Vagina (tissue), 2 donors: ENCODE results near the gene PACSIN1.

Source experiments
- POLR2A ChIP-seq, 2 donors: fragments of 450-650 bp; IDR thresholded peaks; one replicate each; pipeline ENCODE4 v1.6.1; 2017; ENCODE audit warnings: antibody characterized with exemption in 2 of 2, mild to moderate bottlenecking in 2 of 2, moderate library complexity in 2 of 2
- TF ChIP-seq, protein P1 (sequence below), 3 experiments: fragments of 450-650 bp in 2 of 3; fragments of 200-600 bp in 1 of 3; sonication (generic) in 1 of 3; IDR thresholded peaks; one replicate each; pipeline ENCODE4 v1.5.1; 2017 to 2019; ENCODE audit warnings: antibody characterized with exemption in 3 of 3, mild to moderate bottlenecking in 2 of 3, moderate library complexity in 2 of 3

- TF ChIP-seq, protein P1, sequence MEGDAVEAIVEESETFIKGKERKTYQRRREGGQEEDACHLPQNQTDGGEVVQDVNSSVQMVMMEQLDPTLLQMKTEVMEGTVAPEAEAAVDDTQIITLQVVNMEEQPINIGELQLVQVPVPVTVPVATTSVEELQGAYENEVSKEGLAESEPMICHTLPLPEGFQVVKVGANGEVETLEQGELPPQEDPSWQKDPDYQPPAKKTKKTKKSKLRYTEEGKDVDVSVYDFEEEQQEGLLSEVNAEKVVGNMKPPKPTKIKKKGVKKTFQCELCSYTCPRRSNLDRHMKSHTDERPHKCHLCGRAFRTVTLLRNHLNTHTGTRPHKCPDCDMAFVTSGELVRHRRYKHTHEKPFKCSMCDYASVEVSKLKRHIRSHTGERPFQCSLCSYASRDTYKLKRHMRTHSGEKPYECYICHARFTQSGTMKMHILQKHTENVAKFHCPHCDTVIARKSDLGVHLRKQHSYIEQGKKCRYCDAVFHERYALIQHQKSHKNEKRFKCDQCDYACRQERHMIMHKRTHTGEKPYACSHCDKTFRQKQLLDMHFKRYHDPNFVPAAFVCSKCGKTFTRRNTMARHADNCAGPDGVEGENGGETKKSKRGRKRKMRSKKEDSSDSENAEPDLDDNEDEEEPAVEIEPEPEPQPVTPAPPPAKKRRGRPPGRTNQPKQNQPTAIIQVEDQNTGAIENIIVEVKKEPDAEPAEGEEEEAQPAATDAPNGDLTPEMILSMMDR (IDR thresholded peaks at IDR 0.05), result no peak
- no peak for TF ChIP-seq POLR2A (IDR thresholded peaks at IDR 0.05)
Measured at GRCh38 chr6:34537922-34538550, 72.2 kb downstream of the PACSIN1 start.
